Measurements from ENCODE around the gene LRRN4CL.

Gene LRRN4CL

DNA sequence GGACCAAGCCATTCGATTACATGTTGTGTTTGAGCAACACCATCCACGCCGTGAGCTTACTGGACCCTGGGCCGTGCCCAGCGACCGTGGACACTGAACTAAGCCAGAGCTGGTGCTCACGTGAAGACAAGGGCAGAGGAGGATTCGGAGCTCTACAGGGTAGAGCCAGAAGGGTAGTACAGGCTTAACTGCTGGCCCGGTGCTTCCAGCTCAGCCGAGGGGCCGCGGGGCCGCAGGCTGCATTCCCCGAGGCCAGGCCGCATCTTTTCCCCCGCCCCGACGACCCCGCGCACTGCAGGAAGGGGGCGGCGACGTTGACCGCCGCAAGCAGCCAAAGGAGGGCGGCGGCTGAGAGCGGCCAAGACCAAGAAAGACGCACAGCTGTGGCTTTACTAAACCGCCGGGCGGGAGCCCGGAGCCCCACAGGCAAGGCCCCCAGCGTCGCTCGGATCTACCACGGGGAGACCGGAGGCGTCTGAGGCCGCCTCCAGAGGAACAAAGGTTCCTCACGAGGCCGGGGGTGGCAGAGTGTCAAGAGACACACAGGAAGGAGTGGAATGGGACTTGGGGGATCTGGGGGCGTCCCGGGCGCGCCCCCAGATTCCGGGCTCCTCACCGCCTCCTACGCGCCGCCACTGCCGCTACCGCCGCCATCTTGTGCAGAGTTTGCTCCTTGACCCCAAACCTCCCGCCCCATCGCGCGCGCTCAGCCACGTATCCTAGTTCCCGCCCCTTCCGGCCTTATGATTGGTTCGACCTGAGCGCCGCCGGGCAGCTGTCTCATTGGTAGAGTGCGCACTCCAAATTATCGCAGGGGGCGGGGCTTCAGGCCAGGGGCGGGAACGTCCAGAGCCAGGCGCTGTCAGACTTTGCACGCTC is 43.1 kb downstream of the LRRN4CL start, which contains the start of gene GANAB:
Gene GANAB (minus strand): TSS at position 668 of the 879 bp plus-strand sequence. CDS start 14 bp downstream, at position 654.
- FAIRE-seq, result peak; percentile 14

DNA sequence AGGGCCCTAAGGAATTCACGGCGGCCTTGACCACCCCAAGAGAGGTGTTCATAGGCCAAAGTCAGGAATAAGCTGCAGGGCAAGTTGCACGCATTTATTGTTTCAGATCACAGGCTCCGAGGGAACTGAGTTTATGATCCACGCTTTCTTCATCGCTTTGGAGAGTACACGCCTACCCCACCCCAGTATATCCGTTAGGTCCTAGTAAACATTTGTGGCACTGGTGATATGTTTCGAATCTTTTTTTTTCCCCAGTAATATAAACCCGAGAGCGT is 43.7 kb downstream of the LRRN4CL start:
- FAIRE-seq, result no peak

GRCh38 chr11:62644220-62644619 is 45.1 kb downstream of the LRRN4CL start:
- no peak for FAIRE-seq
